NCI-H446 treated with DMSO at 0.1 percent for 48 hours (cell line): ENCODE results near the gene FAIM2.
"Not testable (repeated sequence)": the region's sequence is repeated elsewhere in the genome, so short reads cannot be mapped to it uniquely, and the experiment has no call there.

ENCODE experiments used
- DNase-seq: peaks from one replicate; lab custom pipeline; 2025; lab: John Stamatoyannopoulos, UW

The FAIM2 gene

DNA sequence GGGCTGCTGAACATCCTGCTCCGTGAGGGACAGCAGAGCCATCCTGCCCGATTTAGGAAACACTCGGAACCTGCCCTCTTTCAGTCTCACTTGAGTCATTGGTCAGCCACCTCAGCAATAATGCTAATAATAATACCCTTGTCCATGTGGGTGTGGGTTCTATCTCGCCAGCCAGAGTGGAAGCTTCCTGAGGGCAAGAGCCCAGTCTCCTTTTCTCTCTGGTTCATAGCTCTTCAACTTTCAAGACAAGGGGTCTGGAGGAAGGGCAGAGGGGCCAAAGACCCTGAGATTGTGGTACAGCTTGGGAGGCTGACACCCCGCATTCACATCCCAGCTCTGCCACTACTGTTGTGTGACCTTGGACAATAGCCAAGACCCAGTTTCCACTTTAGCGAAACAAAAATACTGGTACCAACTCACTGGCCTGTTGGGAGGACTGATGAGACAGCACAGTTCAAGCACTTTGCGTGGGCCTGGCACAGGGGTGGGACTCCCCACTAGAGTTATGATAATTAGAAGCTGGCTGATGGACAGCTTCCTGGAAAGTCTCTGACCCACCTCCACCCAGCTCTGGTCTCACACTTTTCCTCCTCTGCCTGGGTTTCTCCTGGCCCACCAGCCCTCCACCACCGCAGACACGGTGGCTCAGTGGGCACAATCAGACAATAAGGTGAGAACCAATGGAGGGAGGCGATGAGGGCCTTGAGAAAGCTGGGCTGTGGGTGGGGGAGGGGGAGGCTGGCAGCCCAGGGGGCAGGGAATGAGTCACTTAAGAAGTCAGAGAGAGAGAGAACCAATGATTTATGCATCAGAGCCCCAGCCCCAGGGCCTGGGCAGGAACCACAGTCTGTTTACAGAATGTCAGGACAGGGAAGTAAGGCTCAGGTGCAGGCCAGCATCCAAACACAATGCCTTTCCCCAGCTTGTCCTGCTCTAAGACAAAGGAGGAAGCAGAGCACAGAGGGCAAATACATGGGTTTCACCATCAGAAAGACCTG, 9.6 kb downstream of the FAIM2 start:
- no peak for DNase-seq

DNA sequence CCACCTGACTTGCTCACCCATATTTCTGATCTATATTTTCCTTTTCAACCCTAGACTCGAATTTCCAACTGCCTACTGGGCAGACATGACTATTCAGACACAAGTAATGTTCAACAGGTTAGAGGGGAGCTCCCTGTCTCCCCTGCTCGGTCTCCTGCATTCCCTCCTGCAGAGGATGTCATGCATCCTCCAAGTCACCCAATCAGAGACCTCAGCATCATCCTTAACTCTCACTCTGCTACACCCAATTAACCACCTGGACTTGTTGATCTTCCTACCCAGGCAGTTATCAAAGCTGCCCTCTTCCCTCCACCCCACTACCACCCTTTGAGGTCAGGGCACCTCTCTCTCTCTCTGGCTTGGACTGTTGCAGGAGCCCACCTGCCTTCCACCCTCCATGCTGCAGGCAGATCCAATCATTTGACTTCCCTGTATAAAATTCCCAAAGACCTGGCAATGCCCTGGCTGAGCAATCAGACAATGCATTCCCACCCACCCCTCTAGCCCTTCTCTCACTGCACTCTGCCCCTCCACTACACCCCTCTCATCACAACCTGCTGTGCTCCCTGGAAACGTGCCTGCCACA, 10.9 kb downstream of the FAIM2 start:
- DNase-seq: no peak

DNA sequence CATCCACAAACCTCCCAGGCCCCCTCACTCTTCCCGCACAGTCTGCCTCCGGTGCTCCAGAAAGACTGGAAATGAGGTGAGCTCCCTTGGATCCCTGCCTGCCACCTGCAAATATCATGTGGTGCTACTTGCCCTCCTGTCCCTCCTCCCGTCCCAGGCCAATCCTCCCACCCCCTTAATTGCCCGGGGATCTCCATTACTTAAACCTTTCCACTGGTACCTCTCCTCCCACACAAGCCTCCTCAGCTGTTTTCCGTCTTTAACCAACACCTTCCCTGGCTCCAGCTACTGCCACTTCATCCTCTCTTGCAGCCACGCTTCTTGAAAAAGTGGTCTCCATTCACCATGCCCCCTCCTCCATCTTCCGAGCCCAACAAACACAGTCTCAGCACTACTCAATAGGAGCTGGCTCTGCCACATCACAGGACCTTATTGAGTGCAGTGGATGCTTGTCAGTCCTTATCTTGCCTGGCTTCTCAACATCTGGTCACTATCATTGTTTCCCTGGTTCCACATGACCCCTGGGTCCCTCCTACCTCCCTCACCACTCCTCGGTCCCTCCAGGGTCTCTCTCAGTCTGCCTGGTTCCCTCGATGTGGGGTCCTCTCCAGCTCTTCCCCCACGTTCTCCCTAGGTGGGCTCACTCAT, 11.5 kb downstream of the FAIM2 start:
- no peak for DNase-seq

DNA sequence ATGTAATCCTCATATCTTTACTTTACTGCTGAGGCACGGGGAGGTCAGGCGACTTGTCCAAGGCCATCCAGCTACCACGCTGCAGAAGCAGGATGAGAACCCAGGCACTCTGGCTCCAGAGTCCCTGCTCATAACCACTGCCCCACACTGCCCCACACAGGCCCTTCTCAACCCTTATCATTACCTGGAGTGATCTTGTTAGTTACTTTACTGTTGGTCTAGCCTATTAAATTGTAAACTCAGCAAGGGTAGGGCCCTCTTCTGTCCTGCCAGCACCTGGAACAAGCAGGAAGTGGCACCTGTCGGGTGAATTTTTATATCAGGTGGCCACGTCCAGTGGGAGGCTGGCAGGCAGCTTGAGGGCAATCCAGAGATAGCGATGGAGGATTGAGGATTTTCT, 12.2 kb downstream of the FAIM2 start:
- no peak for DNase-seq

DNA sequence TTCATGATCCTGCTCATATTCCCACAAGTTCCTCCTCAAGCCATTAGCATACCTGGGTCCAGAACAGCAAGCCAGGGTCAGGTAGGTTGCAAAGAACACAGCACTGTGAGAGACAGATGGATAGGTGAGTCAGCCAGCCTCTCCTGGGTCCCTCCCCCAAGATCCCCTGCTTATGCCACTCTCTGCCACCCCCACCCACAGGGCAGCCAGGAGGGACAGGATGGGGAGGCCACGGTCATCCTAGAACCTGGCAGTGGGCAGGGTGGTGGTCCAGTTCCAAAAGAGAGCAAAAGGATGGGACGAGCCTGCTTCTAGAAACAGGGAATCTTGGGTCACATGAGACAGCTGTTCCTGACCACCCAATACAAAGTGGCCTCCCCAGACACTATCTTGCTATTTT, 12.7 kb downstream of the FAIM2 start:
- no peak for DNase-seq

DNA sequence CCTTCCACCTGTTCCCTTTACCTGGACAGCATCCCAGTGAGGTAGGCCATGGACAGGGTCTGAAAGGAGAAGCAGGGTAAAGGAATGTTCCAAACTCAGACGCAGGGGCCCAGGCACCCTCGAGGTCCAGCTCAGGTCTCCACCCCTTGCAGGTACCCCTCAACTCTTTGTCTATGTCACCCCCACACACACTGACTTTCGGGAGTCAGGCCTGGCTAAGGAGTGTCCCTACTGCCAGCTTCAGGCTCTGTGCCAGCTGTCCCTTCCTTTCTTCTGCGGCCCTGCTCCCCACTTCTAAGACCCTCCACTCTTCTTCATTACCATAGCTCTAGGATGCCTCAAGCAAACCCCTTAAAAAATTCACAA, 13.6 kb downstream of the FAIM2 start:
- DNase-seq: no peak

DNA sequence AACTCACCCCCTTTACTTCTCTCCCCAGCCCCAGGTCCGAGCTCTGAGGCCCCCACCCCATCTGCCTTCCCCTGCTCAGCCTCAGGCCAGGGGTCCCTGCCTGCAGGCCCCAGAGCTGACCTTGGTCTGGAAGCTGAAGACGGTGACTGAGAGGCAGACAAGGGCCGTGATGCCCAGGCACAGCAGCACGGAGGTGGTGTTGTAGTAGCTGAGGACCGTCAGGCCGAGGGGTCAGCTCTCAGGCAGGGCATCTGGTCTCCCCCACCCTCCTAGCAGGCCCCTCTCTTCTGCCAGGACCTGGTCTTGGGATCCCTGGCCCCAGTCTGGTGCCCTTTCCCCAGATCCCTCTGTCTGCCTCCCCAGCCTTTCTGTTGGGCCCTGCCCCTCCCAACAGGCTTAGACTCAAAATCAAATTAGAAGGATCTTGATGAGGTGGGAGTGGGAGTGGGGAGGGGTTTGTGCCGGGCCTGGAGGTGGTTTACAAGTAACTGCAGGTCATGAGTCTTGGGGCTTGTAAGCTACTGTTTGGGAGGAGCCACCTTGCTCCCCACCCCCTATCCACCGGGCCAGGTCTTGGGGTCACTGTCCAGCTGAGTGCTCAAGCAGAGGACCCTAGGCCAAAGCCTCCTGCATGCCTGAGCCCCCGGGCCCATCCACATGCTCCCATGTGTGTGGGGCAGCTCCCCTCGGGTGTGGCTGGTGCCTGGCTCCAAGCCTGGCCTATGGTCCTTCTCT, 14.2 kb downstream of the FAIM2 start:
- DNase-seq: no peak

DNA sequence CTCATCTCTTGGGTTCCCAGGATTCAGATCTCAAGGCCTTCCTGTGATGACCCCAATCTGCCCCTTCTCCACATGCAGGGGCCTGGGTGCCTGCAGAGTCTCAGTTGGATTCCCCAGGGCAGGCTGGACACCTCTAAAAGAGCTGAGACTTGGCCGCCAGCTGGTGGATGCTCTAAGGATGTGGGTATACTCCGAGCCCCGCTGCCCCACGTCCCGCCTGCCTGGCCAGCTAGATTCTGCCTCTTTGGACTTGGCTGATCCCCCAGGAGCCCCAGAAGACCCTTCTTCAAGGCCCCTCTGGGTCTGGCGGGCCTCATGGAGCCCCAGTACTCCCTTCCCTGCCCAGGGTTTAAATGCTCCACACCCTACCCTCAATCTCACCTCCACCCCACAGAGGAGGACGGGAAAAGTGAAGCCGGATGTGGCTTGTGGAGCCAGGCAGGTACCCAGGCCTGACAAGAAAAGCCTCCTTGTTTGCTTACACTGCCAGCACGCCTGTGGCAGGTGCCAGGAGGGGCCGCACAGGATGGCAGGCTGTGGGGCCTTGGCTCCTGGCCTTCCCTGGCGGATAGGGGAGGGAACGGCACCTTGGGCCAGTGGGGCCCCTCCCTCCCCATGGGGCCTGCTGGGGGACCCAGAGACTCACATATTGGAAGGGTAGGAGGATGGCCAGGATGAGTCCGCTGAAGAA, 15.1 kb downstream of the FAIM2 start:
- DNase-seq: no peak

DNA sequence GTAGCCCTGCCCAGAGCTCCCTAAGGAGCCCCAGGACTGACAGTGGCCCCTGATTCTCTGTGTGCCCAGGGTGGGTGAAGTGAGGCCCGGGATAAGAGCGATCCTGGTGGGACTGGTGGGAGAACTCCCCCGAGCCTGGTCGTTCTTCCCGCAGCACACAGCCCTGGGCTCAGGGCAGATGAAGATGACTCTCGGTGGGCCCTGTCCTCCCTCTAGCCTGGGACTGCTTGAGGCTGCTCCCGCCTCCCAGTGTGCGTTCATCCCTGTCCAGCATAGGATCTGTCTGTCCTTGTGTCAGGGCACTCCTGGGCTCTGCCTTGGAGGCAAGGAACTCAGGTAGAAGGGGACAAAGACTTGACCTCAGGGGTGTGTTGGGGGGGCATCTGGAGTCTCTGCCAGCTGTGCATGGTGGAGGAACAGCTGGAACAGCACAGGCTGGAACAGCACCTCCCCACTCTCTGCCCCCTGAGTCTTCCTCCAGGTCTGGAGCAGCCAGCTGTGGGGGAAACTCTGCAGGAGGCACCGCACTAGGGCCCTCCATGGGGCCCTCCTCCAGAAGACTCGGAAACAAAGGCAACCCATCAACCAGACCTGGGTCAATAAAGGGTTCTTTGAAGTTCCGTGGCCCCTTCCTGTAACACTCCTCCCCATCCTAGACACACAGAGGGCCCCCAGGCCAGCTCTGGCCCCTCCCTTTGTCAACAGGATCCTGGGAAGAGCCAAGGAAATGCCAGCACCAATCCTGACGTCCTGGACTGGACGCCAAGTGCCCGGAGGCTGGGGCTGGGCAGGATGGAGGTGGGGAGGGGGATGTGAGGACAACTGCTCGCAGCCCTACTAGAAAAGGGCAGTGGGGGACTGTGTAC, 15.9 kb downstream of the FAIM2 start:
- DNase-seq: no peak

DNA sequence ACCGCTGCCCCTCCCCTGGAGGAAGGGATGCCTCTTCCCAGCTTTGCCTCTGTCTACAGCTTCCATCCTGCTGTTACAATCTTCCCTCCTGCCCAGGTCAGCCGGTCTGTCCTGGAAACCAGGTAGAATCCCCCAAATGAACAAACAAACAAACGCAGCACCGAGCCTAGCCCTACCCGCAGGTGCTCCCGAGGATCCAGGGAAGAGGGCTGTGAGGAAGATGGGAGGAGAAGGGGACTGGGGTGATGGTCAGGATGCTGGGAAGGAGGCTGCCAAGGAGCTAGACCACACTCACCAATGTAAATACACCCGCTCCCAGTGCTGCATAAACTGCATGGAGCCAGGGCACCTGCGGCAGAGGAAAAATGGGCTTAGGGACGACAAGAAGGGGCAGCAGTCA, 16.6 kb downstream of the FAIM2 start:
- no peak for DNase-seq

DNA sequence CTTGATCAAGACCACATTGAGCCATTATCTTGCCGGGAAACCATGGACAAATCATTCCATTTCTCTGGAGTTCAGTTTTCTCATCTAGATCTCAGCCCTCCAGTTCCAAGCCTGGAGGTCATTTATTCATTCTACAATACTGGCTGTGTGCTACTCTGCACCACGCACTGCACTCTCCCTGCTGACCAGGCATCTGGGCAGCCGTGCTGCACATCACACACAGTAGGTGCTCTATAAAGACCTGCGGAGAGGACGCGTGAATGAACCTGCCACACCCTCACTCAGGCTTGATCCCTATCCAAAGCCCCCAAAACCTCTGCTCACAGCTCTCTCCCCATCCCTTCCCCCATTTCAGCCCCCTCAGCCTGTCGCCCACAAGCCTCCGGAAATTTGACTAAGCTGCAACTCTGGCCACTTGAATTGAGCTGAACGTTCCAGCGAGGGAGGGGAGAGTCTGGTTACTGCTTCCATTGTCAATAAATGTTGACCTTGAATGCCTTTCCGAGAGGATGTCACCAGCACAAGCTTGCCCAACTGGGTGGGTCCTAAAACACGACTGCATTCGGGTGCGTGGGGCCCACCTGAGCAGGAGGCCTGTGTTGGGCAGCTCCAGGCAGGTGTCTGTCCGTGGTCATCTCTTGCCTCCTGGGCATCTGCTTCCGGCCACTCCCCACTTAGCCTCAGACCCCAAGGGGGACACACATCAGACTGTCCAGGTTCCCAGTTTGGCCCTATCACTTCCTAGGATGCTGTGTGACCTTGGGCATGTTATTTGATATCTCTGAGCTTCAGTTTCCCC, 17.8 kb downstream of the FAIM2 start:
- no peak for DNase-seq

DNA sequence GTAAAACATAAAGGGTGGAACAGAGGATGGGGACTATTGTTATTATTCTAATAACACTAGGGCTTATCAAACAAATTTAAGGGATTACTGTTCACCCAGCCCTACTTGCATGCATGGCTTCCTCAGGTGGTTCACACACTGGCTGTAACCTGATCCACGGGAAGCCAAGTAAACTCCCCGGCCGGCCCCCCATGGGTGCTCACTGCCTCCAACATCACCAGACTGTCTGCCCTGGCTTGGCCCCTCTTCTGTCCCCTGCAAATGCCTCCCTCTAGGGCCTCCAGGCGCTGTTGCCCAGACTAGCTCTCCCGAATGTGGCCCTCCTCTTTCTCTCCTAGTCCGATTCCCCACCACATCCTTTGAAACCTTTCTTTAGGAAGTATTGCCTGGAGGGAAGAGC, 18.6 kb downstream of the FAIM2 start:
- DNase-seq: no peak

DNA sequence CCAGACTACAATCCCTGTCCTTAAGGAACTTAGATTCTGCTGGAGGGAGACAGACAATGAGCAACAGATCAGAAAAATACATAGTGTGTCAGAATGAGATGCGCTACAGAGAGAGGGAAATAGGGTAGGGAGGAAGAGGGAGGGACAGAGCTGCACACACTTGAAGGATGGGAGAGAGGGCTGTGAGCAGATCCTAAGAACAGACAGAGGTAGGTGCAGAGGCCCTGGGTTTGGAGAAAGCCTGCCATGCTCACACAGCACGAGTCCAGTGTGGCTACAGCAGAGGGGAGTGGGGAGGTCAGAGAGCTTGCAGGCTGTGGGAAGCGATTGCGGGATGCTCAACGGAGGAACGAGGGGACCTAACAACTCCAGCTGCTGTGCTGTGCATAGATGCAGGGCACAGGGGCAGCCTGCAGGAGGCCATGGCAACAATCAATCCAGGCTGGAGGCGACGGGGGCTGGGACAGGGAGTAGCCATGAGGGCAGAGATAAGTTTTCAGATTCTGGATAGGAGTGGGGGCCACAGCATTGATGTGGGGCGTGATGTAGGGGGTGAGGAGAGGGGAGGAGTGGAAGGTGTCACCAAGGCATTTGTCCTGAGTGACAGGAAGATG, 20.7 kb downstream of the FAIM2 start:
- no peak for DNase-seq

DNA sequence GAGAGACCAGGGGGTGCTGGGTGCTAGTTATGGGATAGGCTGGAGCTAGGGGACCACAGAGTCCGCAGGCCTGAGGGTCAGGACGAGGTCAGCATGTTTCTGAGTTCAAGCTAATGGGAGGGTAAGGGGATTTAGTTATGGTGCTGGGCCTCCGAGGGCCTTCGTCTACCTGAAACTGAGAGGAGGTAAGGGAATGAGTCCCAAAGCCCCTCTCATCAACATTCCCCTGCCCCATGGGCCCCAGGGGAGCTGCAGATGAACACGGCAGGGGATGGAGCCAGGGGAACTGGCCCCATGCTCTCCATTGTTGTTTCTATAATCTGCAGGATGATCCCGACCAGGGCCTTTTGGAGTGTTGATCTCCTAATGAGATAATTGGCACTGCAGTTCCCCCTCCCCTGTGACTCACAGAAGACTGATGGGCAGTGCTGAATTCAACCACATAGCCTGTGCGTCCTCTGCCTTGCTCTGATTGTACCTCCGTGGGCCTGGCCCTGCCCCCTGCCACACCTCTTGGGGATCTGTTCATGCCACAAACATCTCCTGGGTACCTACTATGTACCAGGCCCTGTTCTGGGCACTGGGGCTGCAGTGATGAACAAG, 21.4 kb downstream of the FAIM2 start:
- DNase-seq: no peak

DNA sequence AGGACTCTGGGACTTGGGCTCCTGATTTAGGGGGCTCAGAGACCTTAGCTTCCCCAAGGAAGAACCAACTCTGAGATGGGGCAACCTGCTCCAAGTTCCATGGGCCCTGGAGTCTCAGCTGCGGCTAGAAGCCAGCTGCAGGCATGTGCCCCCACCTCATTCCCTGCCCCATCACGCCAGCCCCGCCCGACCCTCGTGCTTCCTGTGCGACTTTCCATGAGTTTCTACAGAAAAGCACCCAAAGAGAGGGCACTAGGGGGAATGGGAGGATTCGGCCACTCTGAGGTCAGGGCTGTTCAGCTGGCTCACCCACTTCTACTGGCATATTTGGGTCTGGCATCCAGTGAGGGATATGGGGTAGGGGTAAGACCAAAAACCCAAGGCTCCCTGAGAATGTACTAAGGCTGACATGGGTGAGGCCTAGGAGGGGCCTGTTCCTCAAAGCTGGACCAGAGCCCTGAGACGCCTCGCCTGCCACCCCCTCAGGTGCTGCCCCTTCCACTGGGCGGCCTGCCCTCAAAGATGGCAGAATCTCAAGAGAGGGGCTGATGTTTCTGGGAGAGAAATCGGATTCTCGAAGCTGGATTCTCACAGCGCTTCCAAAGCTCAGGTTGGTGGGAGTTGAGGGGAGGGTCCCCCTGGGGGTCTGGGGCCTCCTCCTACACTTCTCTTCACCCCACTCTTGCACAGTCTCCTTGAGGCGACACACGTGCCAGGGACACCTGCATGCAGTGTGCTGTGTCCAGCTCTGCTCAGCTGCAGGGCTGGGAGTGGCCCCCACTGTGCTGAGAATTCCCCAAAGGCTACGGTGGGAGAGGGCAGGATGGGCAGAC, 22.1 kb downstream of the FAIM2 start:
- DNase-seq: no peak

DNA sequence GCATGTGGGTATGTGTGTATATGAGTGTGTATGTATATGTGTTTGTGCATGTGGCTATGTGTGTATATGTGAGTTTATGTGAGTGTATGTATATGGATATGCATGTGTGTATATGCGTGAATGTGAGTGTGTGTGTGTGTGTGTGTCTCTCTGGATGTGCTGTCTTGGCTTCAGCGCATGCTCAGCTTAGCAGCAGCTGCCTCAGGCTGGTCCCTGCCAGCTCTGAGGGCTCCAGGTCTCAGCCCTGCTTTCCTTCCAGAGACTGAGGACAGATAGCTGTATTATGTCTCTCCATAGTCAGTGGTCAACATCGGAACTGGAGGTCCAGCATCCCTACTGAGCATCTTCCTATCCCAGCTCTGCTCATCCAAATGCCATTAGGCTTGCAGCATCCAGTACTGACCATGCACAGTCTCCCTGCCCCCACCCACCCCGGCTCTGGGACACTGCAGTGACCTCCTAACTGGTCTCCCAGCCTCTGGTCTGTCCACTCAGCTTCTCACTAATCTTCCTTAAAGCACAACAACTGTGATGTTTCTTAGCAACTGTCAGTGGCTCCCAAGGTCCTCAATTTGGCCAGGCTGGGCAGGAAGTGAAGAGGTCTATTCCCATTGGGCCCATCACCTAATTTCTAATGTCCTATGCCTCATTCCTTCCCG, 22.8 kb downstream of the FAIM2 start:
- DNase-seq: no peak

DNA sequence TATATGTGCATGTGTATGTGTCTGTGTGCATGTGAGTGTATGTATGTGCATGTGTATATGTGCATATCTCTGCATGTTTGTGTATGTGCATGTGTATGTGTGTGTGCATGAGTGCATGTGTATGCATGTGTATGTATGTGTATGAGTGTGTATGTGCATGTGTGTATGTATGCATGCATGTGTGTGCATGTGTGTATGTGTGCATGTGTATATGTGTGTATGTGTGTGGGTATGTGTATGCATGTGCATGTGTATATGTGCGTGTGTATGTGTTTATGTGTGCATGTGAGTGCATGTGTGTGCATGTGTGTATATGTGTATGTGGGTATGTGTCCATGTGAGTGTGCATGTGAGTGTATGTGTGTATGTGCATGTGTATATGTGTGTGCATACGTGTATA, 24.6 kb downstream of the FAIM2 start:
- DNase-seq: not testable (repeated sequence)

DNA sequence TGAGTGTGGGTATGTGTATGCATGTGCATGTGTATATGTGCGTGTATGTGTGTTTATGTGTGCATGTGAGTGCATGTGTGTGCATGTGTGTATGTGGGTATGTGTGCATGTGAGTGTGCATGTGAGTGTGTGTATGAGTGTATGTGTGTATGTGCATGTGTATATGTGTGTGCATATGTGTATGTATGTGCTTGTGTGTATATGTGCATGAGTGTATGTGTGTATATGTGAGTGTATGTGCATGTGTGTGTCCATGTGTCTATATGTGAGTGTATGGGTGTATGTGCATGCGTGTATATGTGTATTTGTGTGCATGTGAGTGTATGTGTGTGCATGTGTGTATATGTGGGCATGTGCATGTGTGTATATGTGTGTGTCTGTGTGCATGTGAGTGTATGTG, 25.7 kb downstream of the FAIM2 start:
- DNase-seq: no peak
